NCI-H1694 treated with DMSO at 0.1 percent for 48 hours (cell line): ENCODE results near the gene TBC1D24.
"Not testable (repeated sequence)": the region's sequence is repeated elsewhere in the genome, so short reads cannot be mapped to it uniquely, and the experiment has no call there.

Experiments used
- DNase-seq: peaks from one replicate; lab custom pipeline; 2025; lab: John Stamatoyannopoulos, UW

TBC1D24 gene

GRCh38 chr16:2533142-2533755 lies 58.3 kb downstream of the TBC1D24 start:
- not testable (repeated sequence) for DNase-seq

DNA sequence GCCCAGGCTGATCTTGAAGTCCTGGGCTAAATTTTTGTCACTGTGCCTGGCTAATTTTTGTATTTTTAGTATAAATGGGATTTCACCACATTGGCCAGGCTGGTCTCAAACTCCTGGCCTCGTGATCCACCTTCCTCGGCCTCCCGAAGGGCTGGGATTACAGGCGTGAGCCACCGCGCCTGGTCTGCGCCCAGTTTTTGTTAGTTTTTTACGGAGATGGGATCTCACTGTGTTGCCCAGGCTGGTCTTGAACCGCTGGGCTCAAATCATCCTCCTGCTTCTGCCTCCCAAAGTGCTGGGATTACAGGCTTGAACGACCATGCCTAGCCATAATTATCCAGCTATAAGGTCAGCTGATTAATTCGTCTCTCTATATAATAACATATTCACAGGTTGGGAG lies 59.0 kb downstream of the TBC1D24 start:
- no peak for DNase-seq

- DNase-seq, result not testable (repeated sequence)
Measured at GRCh38 chr16:2534335-2534734, 59.4 kb downstream of the TBC1D24 start.

- no peak for DNase-seq
Measured at GRCh38 chr16:2535625-2536013, 60.7 kb downstream of the TBC1D24 start.

- peak; percentile 78 for DNase-seq
Measured at GRCh38 chr16:2537451-2538379, 62.8 kb downstream of the TBC1D24 start, which contains the start of gene PDPK1. TSS of gene PDPK1 (plus strand) at chr16:2538021. CDS start at chr16:2538113, 92 bp downstream.

- not testable (repeated sequence) for DNase-seq
Measured at GRCh38 chr16:2539192-2539844, 64.4 kb downstream of the TBC1D24 start.

- not testable (repeated sequence) for DNase-seq
Measured at GRCh38 chr16:2539845-2540458, 65.0 kb downstream of the TBC1D24 start.

DNA sequence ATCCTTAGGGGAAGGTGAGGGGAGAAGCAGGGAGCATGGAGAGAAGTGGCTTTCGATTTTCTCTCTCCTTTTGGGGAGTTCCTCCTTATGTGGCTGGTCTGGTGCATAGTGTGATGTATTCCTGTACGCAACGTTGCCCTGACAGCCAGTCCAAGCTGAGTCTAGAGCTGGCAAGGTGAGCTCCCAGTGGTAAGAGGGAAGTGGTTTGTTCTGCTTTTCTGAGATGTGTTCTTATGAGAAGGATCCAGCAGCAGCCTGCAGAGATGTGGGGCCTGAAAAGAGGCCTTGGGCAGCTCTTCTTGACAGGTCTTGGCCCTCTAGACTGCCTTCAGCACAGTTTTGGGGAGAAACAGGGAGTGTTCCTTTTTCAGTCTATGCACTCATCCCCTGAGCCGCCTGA lies 66.0 kb downstream of the TBC1D24 start:
- DNase-seq, result not testable (repeated sequence)

- DNase-seq, result not testable (repeated sequence)
Measured at GRCh38 chr16:2541409-2541808, 66.5 kb downstream of the TBC1D24 start.

GRCh38 chr16:2543771-2544170 lies 68.8 kb downstream of the TBC1D24 start:
- DNase-seq, result not testable (repeated sequence)

DNA sequence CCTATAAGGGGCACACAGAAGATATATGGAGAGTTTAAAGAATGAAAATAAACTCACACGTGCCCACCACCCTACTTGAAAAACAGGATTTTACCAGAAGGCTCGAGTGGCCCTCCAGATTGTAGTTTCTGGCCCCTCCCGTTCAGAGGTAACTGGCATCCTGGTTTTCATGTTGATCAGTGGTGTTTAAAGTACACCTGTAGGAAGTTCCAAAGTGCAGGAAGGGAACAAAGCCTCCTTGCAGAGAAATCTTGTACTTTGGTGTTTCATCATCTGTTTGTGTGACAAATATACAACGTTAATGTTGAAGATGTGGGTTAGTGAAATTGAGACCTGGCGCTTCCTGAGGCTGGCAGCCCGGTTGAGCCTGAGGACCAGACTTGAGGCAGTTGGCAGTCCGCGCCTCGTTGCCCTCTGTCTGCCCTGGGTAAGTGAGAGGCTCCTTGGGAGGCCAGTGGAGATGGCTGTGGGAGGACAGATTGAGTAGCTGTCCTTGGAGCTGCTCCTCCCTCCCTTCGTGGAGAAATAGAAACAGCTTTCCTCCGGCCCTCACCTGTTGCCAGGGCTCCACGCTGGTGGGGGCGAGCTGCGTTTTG lies 75.5 kb downstream of the TBC1D24 start:
- DNase-seq, result not testable (repeated sequence)

GRCh38 chr16:2551420-2551889 lies 76.5 kb downstream of the TBC1D24 start:
- DNase-seq, result not testable (repeated sequence)

- DNase-seq, result not testable (repeated sequence)
Measured at GRCh38 chr16:2554709-2555425, 79.9 kb downstream of the TBC1D24 start.
